ENCODE data around the gene ATP10B.
"Not testable (repeated sequence)": the region's sequence is repeated elsewhere in the genome, so short reads cannot be mapped to it uniquely, and the experiment has no call there.

The ATP10B gene

DNA sequence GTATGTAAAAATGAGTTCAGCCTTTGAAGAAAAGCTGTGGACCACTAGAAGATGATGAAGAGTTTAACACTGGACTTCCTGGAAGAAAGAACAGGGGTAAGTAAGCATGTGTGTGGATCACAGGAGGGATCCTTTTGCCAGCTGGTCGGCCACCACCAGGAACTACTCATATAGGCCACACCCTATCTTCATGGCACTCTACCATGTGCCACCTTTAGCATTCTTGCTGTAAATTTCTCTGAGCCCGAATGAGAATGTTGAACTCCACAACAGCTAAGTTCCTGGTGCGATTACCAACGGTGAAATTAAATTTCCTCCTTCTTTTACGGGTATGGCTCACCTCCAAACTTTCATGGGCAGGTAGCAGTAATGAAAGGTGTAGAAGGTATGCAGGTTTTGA, 102.3 kb downstream of the ATP10B start:
- no peak for DNase-seq

DNA sequence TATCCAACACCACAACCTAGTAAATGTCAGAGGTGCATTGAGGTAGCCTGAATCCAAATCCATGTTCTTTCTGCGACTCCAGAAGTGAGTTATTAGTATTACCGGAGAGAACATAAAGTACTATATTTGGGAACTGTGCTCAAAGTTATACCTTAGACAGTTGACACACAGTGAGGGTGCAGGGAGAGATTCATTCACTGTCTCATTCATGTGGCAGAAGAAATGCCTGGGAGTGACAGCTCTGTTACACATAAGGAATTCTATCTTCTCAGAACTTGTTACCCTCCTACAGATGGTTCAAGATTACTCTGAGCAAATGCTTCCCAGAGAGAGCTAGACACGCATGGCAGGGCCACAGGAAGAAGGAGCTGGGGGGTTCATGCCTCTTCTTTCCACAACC, 103.0 kb downstream of the ATP10B start:
- no peak for DNase-seq

DNA sequence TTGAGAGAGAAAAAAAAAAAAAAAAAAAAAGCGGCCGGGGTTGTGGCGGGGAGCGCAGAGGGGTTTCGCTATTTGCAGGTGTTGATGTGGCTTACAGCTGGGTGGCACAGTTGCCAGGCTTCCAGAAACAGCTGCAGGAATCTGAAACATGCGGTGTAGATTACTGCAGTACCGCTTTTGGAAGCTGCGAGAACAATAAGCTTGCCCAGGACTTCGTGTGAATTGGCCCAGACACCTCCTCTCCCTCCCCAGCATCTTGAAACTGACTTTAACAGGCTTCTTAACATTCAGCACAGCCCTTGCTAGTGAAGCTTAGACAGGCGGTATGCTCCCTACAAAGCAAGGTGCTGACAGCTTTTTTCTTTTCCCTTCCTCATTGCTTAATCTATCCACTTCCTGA, 104.0 kb downstream of the ATP10B start:
- no peak for DNase-seq

DNA sequence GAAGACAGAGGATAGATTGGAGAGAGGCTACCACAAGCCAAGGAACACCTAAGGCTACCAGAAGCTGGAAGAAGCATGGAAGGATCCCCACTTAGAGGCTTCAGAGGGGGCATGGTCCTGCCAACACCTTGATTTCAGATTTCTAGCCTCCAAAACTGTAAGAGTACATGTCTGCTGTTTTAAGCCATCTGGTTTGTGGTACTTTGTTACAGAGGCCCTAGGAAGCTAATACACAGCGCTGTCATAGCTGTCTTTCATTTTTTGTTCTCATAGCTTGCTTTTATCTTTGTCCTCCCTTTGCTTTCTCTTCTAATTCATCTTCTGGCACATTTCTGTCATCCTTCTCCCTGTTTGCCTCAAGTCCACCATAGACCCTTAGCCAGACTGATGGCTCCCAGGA, 104.5 kb downstream of the ATP10B start:
- DNase-seq = no peak

DNA sequence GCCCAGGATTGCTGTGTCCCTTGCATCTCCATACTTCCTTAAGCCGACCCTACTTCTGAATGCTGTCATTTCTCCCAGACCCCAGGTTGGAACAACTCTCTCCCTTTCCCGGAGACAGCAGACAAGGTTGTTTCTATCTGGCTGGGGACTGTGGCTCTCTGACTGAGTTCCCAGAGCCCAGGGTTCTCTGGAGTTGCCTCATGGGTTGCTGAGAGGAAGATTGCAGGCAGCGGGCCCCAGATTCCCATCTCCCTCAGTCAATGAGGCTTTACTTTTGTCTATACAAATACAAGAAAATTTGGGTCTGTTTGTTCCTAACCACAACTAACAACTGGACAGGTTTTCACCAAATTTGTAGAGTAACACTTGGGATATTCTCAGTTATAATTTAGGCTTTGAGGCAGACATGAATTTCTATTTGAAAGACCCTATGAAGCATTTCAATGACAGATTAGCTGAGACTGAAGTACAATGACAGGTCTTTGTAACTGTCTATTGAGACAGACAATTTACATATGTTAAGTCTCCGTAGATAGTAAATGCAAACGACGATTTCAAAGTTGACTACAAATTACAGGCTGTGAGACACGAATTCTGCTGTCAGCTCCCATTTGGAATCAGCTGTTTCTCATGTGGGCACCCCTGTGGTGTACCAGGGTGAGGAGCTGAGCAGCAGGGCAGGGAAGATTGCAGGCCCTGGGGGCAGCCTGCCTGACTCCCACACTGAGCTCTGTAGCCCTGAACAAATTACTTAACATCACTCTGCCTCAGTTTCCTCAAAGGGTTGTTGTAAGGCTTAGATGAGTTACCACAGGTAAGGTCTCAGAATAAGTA, 107.5 kb downstream of the ATP10B start:
- no peak for DNase-seq

DNA sequence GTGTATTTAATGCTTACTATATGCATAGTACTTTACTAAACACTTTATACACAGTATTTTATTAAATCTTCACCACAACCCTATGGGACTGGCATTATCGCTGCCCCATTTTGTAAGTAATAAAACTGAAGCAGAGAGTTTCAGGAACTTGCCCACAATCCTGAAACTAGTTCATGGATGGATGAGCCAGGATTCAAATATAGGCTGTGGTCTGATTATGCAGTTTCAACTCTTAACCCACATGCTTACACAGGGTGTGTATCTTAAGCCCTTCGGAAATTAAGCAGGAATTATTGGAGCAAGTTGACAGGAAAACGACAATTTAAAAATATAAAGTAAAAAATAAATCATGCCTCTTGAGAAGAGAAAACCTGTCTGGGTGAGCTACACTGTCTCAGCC, 109.0 kb downstream of the ATP10B start:
- DNase-seq = no peak

DNA sequence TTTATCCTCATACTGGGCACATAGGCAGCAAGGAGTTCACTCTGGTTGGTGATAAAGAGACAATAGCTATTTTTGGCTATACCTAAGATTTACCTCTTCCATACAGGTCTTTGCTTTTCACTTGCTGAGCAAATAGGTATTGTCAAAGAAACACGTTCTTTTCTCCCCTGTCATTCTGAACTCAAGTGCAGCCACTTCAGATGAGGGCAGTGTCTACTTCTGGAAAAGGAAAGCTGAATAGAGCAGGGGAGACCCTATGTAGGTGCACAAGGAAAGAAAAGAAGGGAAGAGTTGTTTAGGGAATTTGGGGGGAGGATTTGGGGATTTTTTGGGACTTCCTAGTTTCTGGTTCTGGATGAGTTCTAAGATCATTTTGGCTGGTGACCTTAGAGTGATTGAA, 109.6 kb downstream of the ATP10B start:
- no peak for DNase-seq

DNA sequence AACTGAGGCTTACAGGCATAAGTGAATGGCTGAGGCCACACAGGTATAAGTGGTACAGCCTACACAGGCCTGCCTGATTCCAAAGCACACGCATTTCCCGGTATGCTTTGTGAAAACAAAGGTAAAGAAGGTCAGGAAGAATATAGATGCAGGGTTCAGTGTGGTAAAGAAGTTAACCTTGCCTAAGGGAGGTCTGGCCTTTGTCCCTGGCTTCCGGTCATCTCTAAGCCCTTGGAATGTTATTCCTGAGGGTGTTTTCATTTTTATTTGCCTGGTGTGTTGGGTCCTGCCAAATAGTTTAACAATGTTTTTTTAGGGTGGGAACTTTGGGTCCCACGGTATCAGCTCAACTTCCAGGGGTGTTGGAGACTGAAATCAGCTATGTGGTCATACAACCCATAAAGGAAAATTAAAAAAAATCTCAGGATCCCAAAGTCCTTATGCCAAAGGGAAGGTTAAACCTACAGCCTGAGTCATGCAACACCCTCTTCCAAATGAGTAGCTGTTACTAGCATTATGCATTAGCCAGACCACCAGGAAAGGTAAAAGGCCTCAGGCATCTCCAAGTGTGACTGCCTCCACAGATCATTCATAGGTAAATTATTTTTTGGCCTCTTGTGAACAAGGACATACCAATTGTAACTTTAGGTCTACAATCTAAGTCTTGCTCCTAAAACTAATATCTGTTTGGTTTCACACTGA, 124.6 kb downstream of the ATP10B start:
- no peak for DNase-seq

DNA sequence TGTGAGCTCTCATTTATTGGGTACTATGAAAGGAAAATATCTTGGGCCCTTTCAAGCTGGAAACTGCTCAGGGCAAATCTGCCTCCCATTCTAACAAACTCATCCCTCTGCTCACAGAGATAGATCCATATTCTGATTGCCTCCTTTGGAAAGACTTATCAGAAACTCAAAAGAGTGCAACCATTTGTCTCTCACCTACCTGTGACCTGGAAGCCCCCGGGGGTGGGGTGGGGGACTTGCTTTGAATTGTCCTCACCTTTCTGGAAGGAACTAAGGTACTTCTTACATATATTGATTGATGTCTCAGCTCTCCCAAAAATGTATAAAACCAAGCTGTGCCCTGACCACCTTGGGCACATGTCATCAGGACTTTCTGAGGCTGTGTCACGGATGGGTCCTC, 125.3 kb downstream of the ATP10B start:
- no peak for DNase-seq

DNA sequence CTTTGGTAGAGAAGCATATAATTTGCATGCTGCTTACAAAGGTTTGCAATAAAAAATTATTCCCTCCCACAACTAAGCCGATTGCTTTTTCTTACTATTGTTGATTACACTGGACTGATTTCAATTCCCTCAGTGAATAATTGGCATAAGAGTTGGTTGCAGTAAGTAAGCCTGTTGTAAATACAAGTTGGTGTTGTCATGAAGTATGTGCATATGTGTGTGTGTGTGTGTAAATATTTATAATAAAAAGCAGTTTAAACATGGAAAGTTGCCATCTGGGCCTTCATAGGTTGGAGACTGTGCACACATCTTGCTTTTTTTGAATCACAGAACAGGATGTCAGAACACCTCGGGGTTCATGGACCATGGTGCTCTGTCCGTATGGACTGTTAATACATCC, 131.2 kb downstream of the ATP10B start:
- no peak for DNase-seq

DNA sequence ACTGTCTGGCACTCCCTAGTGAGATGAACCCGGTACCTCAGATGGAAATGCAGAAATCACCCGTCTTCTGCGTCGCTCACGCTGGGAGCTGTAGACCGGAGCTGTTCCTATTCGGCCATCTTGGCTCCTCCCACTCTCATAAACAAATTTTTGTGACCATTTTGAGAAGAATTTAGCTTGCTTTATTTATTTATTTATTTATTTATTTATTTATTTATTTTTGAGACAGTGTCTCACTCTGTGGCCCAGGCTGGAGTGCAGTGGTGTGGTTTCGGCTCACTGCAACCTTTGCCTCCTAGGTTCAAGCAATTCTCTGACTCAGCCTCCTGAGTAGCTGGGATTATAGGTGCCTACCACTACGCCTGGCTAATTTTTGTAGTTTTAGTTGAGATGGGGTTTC, 136.5 kb downstream of the ATP10B start:
- not testable (repeated sequence) for DNase-seq

DNA sequence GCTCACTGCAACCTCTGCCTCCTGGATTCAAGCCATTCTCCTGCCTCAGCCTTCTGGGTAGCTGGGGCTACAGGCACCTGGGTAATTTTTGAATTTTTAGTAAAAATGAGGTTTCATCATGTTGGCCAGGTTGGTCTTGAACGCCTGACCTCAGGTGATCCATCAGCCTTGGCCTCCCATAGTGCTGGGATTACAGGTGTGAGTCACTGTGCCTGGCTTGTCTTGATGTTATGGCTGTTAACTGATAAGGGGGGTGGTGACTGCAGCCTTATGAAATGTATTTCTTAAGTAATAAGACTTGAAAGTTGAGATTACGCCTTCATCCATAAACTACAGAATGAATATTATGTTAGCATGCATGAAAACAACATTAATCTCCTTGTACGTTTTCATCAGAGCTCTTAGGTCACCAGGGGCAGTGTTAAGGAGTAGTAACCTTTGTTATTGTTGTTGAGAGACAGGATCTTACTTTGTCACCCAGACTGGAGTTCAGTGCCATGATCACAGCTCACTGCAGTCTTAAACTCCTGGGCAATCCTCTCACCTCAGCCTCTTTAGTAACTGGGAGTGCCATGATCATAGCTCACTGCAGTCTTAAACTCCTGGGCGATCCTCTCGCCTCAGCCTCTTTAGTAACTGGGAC, 148.3 kb downstream of the ATP10B start:
- no peak for DNase-seq

DNA sequence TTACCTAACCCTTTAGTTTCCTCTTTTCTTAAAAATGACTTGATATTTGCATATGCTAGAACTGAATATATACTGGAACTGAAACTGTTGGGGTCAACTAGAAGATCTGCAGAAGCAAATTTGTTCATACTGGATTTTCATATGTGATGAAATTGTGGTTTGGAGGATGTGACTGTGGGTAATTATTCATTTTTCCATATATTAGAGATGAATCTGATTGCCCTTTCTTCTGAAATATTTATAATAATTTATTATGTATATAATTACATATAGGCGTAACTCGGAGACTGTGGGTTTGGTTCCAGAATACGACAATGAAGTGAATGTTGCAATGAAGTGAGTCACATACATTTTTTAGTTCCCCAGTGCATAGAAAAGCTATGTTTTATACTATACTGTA, 149.1 kb downstream of the ATP10B start:
- no peak for DNase-seq

DNA sequence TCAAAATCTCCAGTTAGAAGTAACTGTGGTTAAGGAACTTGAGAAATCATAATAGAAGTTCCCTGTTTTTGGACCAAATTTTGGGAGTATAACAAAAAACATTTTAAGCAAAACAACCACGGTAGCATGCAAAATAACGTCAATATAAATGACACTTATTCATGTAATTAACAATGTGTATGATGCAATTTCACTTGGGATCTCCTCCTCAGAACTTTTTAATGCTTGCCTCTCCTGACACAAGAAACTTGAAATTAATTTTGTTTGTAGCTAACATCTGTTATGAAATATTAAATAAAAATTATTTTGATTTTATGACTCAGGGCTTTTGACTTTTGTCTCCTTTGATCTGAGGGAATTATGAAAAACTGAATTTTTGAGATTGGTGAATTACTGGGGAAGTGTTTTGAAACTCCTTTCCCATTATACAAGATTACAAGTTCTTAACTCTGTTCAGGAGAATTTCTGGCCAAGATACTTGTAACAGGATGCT, 149.7 kb downstream of the ATP10B start:
- DNase-seq = no peak

DNA sequence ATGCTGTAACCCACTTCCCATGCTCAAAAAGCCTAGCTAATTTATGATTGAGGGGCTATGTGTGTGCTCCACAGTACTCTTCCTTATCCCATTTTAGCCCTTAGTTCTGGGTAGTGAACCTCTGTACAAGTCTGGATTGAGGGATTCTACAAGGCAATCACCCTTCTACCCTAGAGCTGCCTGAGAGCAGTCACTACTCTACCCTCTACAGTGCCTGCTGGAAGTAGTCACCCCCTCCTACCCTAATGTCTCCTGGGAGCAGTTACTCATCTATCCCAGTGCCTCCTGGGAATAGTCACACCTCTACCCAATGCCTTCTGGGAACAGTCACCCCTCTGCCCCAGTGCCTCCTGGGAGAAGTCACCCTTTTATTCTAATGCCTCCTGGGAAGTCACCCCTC, 150.6 kb downstream of the ATP10B start:
- no peak for DNase-seq

DNA sequence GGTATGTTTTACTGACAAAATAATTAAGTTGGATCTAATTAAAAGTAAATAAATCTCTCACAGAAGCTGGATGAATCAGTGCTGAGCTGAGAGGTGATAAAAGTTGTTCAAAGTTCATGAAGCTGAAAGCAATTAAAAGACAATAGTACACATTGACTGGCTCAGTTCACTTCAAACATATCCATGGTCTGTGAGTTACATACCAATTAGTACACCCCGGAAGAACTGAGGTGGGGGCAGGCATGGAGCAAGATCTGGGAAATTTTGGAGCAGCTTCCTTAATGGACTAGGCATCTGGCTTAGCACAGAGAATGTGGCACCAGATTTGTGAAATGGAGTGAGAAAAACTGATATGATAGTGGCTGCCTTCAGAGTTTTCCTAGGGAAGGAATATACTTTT, 152.7 kb downstream of the ATP10B start:
- DNase-seq = no peak

DNA sequence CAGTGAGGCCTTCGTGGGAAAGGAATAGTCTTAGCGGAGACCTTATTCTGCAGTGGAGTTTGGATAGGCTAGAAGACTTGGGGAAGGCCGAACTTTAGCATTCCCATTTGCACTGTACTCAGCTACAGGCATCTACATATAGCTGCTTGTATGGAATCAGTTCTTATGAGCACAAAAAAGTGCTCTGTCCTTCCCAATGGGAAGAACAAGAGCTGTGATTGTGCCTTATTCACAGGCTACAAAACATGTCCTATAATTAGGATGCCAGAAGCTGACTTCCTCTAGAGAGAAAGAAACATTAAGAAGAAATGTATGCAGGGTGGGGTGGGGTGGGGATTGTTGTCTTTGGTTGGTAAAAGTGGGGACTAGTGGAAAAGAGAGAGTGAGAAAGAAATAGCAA, 154.7 kb downstream of the ATP10B start:
- no peak for DNase-seq

DNA sequence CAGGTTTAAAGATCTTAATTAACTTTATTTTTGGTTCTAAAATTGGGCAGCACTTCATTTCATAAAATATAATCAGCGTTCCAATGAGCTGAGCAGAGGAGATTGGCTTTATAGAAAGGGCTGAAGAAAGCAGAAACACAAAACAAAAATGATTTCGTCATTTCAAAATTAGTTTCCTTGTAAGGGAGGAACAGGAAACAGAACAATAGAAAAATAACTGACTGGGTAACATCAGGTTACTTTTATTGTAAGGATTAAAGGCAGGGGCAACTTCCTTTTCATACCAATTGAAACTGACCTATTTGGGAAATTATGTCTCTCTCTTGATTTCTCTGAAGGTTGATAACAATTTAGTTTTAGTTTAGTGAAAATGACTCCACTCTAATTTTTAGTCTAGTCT, 157.1 kb downstream of the ATP10B start:
- DNase-seq = no peak

DNA sequence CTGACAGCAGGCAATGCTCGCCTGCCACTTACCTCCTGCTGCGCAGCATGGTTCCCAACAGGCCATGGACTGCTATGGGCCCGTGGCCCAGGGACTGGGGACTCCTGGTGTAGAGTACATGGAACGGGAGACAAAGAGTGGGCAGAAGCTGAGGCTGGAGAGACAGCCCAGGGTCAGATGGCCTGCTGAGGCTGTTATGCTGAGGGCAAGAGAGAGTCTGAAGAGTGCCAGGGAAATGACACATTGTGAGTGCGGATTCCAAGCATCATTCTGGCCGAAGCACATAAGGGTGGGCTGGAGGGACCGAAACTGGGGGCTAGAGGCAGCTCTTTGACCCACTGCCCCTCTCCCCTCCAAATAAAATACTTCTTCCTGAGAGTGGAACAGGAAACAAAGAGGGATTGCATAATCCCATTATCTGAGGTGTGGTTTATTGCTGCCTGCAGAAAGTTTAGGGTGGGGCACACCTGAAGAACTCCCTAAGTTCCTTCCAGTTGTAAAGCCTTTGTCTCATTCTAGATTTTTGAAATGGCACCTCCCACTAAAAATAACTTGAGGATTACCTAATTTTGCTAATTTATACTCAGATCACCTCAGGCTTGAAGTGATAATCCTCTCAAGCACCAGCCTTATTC, 158.1 kb downstream of the ATP10B start:
- no peak for DNase-seq

DNA sequence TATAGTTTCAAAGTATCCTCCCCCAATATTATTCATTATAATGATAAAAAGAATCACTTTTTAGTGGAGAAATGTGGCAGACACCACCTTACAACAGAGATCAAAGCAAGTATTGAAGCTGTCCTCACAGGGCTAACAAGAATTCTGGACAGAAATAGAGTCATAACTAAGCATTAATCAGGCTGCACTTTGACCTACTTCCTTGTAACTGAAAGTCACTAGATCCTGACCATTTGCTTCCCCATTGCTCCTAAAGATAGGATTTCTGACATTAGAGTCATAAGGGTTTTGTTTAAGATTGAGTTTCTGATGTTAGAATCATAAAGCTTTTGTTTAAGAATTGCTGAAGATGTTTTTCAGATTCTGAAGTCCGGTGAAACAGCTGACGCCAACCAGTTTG, 159.7 kb downstream of the ATP10B start:
- DNase-seq = no peak

DNA sequence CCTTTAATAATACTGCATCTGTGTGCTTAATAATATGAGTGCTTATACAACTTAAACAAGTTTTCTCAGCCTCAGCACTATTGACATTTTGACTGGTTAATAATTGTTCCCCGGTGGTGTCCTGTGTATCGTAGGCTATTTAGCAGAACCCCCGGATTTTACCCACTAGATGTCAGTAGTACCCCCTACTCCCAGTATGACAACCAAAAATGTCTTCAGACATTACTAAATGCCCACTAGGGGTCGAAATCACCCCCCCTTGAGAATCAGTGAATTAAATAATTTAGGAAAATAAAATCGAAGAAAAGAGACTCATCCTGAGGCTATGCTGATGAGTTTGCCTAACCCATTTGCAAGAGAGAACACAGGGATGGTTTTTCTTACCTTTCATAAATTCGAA, 166.3 kb downstream of the ATP10B start:
- DNase-seq = peak; percentile 2

DNA sequence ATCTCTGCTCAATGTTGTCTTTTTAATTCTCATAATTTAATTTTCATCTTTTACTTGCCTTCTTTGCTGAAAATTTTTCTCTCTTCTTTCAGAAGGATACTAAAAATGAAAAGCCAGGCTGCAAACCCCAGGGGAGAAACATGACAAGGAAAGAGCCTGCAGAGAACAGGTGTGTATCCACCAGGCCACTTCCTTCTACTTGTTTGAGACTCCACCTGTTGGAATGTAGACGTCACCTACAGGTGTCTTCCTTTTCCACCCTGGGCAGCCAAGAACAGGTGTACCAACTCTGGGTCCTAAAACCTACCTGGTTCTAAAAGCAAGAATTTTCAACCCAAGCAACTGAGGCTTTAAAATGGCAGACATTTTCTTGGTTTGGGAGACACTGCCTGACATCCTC, 166.8 kb downstream of the ATP10B start:
- DNase-seq = no peak

DNA sequence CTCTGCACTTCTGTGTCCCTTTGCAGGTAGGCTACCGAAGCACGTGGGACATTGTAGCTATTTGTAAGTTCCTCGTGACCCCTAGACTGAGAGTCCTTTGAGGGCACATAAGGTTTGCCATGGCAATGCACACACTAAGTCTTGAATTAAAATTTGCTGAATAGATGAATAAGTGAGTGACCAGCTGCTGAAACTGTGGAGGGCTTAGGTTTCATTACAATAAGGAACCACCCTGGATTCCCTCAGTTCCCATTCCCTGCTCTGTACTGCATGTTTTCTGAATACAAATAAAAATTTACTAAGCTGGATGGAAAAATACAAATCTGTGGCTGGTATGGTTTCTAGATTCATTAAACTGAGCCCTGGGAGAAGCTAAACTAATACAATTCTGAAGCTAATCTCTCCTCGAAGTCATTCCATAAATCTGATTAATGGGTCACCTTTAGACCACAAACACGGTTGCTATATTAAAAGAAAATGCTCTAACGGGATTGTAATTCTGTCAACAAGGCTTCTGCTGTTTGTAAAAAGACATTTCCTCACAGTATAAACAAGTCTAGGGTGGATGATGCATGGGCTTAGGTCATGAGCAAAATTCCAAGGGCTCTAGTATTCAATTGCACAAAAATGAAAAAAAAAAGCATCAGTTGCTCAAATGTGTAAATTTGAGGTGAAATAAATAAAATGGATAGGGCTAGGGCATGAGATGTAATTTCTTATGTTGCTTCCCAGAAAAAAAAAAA, 172.3 kb downstream of the ATP10B start:
- no peak for DNase-seq

Measured in activated CD4-positive, alpha-beta T cell treated with anti-CD3 and anti-CD28 coated beads, Interleukin-2, Interleukin-6, amounts not matched to agents 100 ng/mL and 50 ng/mL, durations not matched to agents 16 hours and 8 hours (primary cell).